HG02970 (cell line): ENCODE data around the gene KHSRP.

Experiments used
- ATAC-seq: cut with Tn5 transposase; IDR thresholded peaks from one replicate; pipeline ENCODE4 v1.9.1; 2021; ENCODE audit warnings: mild to moderate bottlenecking, moderate library complexity, moderate number of reproducible peaks; ENCODE audit not compliant: unreplicated experiment, low FRiP score

The KHSRP gene

DNA sequence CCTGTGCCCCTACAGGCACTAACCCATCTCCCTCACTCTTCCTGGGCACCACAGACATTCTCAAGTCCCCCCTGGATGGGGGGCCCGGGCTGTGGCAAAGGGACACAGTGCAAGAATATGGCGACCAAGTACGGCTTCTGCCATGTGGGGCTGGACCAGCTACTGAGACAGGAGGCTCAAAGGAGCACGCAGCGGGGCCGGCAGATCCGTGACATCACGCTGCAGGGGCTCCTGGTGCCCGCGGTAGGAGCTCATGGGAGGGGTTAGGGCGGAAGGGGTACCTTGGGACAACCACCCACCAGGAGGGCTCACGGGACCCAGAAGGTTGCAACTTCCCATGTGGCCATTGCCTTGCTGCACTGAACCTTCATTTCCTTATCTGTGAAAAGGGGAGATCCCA lies 28.3 kb downstream of the KHSRP start:
- ATAC-seq: no peak

DNA sequence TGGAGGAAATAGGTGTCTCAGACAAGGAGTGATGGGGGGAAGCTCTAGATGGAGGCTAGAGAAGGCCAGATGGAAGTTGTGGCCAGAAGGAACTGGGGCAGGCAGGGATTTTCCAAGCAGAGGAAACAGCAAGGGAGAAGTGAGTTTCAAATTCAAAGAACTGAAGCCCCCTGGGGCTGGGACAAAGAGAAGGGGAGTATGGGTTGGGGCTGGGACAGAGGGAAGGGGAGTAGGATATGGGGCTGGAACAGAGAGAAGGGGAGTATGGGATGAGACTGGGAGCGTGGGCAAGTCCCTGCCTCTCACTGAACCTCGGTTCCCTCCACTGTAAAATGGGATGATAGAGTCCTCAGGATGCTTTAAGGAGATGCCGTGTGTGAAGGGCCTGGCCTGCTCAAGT lies 29.8 kb downstream of the KHSRP start:
- ATAC-seq: no peak

DNA sequence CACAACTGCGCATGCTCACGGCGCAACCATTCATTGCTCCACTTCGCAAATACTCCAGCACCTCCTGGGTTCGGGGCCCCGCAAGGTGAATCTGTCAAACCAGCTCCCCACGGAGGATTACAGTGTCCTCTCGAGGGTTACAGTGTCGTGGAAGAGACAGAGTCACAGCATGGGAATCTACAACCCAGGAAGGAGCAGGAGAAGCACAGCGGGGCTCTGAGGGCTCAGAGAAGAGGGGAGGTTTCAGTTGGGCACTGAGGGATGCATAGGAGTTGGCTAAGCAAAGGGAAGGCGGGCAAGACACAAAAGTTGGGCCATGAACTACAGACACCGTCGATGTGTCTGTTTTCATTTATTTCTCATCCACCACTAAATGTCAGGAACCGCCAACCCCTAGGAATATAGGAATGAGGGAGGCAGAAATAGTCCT lies 30.6 kb downstream of the KHSRP start:
- ATAC-seq: no peak

DNA sequence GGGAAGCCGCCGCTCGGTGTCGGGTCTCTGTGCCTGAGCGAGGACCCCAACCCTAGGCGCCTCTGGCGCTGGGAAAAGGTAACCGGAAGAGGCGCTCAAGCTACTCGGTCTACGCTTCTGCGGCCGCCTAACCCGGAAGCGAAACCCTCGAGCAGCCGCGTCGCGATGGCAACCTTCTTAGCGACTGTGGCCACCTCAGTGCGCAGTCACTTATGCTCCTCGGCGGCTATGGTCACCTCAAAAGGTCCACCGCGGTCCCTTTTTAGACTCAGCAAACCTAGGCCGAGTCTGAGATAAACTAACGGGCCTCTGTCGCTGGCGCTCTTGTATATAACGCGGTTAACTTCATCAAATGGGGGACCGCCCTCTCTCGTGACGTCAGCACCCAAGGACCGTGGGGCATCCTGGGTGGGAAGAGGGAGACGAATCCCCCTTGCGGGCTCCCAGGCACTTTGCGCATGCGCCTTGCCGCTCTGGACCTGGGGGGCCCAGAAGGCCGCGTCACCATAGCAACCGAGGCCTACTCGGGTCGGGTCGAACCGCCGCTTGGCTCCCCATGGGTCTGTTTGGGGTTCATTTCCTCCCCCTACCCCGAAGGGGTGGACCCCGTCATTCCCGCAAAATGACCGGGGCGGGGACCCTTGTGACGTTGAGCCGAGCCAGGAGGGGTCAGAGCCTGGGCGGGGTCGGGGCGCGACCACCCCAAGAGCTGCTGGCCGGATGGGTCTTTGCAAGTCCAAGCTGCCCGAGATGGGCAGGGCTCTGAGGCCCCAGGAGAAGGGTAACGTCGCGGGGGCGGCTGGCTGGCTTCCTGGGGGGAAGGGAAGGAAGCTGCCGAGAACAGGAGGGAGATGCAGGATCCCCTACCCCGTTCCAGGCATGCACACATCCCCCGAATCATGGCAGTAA lies 31.3 kb downstream of the KHSRP start, which contains the start of gene GTF2F1:
Gene GTF2F1, minus strand, starts transcription at position 91 of the 909 bp plus-strand sequence. CDS start 169 bp downstream, outside the sequence.
- ATAC-seq: peak; percentile 86

DNA sequence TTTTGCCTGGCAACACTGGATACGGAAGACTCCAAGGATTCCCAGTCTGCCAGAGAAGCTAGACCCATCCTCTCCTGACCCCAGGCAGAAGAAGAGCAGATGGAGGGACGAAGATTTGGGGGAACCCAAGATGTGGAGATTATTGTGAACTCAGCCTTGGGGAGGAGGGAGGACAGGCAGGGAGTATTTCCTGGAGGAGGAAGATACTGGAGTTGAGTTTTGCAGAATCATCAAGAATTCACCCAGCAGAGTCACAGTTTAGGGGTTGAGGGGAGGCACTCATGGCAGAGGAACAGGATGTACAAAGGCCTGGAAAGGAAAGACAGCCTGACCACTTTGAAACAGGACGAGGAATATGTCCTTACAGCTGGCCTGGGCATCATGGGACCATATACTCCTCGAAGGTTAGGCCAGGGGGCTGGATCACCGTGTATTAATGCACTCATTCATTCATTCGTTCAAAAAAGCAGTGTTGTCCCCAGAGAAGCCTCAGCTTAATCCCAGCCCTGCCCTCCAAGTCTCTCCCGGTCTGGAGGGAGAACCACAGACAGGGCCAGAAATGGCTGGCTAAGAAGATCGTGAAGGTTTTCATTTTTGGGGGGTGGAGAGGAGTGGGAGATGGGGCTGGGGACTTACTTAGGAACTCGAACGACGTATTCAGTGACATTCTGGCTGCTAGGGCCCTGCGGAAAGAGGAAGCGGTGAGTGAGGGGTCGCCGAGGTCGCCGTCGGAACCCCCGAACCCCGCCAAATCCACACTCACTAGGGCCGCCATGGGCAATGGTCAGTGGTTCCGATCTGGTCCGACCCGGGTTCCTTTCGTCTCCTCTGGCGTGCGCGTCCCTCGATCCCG lies 32.2 kb downstream of the KHSRP start:
- peak; percentile 11 for ATAC-seq

DNA sequence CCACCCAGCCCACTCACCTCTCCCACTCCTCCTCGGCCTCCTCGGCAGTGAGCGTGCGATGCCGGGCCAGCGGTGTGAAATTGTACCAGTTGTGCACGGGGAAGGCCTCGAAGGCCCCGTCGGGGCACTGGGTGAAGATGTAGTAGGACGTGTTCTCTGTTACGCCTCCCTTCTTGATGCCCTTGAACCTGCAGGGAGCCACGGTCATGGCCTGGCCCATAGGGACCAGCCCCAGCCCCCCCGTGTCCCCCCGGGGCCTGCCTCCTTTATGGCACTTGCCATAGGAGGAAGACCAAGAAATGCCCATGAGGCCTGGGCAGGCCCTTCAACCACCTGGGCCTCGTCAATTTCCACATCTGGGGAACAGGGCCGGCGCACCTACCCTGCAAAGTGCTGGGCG lies 37.2 kb downstream of the KHSRP start:
- no peak for ATAC-seq

DNA sequence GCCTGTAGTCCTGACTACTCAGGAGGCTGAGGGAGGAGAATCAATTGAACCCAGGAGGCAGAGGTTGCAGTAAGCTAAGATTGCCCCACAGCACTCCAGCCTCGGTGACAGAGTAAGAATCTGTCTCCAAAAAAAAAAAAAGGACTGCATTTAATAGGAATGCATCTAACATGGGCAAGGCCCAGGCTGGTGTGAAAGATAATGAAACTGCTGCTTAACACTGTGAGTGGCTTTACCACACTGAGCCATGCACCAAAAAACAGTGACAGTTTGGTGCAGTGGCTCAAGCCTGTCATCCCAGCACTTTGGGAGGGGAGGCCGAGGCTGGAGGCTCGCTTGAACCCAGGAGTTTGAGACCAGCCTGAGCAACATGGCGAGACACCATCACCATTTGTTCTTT lies 40.2 kb downstream of the KHSRP start:
- ATAC-seq: no peak

DNA sequence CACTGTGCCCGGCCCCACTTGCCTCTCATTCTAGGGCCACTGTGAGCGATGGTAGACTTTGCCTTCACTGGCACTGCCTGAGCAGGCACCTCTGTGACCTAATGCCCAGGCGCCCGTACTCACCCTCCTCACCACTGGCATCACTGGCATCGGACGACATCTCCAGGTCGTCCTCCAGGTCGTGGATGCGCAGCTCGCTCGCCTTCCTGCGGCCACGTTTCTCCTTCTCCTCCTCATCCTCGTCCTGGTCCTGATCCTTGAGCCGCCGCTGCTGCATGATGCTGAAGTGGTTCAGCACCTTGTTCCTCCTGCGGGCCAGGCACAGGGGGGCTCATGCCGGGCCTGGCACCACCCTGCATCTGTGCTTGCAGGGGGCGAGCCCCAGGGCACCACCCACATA lies 41.4 kb downstream of the KHSRP start:
- no peak for ATAC-seq

DNA sequence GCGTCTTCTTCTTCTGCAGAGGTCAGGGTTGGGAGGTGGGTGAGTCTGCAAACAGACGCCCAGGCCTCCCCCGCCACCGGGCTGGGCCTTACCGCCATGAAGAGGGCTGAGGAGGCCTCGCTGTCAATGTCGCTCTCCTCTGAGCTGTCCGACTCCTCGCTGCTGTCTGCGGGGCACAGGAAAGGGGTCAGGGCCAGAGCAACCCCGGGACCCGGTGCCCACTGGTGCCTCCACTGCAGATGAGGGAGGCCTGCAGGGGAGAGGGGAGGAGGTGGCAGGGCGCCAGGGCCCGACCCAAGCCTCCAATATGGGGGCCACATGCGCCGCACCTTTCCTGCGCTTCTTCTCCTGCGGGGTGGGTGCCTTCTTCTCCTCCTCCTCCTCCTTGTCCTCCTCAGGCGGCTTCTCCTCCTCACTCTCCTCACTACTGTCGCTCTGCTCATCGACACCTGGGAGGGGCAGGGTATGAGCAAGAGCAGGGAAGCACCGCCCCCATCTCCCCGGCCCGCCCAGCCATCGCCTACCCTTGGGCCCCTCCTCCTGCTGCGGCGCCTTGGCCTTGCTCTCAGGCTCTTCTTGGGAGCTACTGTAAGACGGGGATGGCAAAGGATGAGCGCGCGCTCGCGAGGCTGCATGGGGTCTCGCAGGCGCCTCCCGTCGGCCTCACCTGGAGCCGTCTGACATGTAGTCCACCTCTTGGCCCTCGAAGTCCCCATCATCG lies 43.4 kb downstream of the KHSRP start:
- no peak for ATAC-seq

DNA sequence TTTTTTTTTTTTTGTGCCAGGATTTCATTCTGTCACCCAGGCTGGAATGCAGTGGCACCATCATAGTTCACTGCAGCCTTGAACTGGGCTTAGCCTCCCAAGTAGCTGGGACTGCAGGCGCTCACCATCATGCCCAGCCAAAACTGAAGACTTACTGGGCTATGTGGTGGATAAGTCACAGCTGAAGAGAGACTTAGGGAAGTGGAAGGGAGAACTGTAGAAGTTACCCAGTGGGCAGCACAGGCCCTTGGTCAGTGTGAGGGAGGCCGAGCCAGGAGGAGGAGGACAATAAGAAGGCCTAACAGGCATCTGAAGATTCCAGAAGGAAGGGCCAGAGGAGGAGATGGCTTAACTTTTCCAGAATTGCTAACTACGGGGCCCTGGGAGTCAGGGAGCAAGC lies 44.9 kb downstream of the KHSRP start:
- ATAC-seq: no peak

DNA sequence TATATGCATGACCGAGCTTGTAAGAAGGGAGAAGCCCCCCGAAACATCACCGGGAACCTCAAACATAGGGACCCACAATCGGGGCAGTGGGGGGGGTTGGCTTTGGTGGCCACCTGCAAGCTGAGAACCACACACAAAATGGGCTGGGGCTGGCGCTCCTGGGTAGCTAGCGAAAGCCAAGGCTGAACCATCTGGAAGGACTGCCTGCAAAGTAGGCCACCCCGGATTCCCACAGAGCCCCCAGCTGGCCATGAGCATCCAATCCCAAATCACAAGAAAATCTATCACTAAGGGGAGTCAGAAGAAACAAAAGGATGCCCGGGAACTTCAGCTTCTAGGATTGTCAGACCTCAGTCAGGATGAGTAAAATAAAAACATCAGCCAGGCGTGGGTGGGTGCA lies 46.1 kb downstream of the KHSRP start:
- no peak for ATAC-seq

DNA sequence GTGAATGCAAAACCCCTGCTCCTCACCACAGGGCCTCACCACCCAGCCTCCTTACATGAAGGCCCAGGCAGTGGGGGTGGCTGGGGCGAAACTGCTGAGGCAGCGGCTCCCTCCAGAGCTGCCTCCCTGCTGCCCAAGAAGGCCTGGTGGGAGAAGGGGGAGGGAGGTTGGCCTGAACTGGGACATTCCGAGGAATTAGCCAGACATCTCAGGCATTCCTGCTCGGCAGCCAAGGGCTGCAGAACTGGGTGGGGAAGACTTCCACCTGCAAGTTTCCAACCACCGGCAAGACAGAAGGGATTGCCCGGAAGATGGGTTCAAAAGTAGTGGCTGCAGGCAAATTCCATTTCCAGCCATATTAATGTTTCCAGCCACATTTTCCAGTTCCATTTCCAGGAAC lies 46.6 kb downstream of the KHSRP start:
- ATAC-seq: no peak

DNA sequence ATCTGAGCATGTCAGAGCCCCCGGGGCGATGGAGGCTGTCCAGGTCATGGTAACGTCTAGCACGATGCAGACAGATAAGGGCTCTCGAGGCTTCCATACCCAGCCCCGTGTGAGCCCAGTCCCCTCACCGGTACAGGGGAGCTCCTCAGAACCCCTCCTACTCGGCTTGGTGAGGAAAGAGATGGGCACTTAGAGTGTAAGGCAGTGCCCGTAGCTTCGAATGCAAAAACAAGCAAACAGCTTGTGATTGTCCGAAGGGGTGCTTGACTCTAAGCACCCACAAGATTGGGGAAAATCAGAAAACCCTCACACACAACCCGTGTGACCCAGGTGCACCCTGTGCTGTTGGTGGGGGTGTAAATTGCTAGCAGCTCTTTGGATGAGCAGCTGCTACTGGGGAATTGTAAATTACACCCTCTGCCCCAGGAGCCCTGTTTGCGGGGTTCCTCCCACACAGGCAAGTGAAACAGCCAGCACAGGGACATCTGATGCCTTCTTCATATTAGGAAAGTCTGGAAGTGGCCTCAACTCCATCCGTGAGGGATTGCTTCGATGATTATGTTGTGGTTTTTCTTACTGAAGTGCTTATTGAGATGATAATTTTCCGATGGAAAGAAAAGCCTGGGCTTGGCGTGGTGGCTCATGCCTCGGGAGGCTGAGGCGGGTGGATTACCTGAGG lies 48.0 kb downstream of the KHSRP start:
- ATAC-seq: no peak

DNA sequence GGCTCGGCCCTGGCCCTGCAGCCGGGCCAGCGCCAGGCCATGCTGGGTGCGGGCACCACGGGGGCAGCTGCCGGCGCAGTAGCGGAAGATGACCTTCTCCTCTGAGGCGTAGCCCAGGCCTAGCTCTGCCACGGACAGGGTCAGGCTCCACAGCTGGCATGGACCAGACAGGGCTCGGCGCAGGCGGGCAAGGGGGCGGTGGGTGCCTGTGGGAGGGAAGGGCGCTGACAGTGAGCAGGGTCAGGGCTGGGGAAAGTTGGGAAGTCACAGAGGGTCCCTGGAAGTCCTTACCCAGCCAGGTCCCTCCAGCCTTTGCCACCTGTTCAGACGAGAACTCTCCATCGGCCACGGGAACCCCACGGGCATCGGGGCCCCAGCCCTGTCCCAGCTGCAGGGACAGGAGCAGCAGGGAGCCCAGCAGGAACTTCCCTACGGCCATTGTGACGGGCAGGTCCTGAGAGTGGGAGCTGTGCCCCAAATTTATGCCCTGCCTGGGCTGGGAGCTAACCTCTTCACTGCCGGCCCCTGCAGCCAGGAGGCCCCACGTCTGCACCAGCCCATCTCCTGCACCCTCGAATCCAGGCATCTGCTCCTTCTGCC lies 49.1 kb downstream of the KHSRP start, which contains the start of gene PSPN:
Gene PSPN, minus strand, starts transcription at position 523 of the 600 bp plus-strand sequence. Its CDS starts 84 bp downstream, at position 439.
- ATAC-seq: no peak

DNA sequence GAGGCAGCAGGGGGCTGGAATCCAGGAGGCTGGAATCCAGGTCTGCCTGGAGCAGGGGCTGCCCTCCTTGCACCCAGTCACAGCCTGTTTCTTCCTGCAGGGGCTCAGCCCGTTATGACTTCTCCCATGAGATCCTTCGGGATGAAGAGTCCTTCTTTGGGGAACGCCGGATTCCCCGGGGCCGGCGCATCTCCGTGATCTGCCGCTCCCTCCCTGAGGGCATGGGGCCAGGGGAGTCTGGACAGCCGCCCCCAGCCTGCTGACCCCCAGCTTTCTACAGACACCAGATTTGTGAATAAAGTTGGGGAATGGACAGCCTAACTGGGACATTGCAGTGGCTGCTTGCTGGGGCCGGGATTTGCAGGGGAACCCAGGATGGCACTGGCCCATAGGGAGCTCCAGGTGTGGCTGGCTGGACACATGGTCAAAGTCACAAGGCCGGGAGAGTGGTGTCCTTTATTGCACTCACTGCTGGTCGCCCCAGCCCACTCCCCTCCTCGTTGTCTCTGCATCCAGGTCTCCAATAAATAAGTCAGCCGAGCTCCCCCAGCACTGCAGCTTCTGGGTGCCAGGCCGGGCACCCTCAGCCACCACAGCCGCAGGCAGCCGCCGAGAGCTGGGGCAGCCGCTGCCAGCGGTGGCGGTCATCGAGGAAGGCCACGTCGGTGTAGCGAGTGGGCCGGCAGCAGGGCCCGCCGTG lies 49.8 kb downstream of the KHSRP start:
- ATAC-seq: no peak

DNA sequence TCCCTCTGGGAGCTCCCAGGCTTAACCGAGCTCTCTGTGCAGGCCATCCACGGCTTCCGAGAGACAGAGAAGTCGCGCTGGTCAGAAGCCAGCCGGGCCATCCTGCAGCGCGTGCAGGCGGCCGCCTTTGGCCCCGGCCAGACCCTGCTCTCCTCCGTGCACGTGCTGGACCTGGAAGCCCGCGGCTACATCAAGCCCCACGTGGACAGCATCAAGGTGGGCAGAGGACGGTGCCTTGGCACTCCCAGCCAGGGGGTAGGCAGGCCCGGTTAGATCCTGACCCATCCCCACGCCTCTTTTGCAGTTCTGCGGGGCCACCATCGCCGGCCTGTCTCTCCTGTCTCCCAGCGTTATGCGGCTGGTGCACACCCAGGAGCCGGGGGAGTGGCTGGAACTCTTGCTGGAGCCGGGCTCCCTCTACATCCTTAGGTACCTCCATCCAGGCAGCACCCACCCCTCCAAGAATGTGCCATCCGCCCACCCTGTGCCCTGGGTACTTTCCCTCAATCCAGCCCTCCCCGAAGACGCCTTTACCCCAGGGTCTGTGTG lies 50.4 kb downstream of the KHSRP start:
- ATAC-seq: no peak

DNA sequence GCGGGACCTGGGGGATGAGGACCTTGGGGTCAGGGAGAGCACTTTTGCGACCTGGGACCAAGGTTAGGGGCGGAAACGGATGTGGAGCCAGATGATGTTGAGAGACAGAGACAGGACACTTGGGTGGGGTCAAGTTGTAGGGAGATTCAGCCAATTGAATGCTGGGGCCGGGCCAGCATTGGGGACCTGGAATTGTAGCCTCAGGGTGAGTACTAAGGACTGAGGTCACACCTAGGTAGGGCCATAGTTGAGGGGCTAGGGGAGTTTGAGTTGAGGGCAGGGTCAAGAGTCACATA lies 50.9 kb downstream of the KHSRP start:
- no peak for ATAC-seq

DNA sequence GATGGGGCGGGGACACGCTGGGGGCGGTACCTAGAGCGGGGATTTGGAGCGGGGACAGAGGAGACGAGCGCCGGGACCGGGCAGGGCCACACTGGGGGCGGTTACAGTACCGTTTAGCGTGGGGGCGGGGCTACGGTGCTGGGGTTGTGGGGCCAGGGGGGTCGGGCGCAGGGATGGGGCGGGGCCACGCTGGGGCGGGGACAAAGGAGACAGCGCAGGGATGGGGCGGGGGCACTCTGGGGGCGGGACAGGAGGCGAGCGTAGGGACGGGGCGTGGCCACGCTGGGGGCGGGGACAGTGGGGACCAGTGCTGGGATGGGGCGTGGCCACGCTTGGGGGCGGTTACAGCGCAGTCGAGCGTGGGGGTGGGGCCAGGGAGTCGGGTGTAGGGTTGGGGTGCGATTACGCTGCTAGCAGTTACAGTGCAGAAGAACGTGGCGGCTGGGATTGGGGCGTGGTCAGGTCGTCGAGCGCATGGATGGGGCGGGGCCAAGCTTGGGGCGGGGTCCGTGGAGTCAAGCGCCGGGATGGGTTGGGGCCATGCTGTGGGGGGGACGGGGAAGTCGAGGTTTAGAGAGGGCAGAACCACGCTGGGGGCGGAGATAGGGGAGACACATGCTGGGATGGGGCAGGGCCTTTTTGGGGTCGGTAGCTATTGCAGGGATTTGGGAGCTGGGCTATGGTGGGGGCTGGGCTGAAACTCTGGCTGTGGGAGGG lies 51.4 kb downstream of the KHSRP start:
- ATAC-seq: peak; percentile 51
